ENCODE results near the gene ZNF3.
"Not testable (repeated sequence)": the region's sequence is repeated elsewhere in the genome, so short reads cannot be mapped to it uniquely, and the experiment has no call there.

ZNF3 gene

DNA sequence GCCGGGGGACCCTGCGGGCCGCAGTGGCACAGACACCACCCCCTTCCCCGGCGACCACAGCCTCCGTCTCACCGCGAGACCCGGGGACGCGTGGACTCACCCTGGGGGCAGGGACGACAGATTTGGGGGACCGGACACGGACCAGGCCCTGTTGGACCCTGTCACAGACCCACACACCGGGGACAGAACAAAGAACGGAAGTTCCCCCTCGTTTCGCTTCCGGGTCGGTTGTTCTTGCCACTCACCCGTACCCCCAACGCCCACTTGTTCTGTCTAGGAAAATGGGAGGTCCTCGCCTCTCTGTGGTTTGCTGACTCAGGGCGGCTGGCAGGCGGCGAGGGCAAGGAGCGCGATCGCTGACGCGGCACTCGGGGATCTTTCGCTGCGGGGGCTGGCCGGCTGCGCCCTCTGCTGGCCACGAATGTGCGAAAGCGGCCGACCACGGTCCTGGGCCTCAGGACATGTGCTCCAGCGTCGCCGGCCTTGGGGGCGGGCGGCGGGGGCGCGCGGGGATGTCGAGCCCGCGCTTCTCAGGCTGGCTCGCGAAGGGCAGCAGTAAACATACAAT lies at the start of gene ZNF3:
TSS of gene ZNF3 (minus strand) at position 189 of the 568 bp plus-strand sequence. CDS start 4,366 bp downstream, outside the sequence.
- peak; percentile 99 for DNase-seq

DNA sequence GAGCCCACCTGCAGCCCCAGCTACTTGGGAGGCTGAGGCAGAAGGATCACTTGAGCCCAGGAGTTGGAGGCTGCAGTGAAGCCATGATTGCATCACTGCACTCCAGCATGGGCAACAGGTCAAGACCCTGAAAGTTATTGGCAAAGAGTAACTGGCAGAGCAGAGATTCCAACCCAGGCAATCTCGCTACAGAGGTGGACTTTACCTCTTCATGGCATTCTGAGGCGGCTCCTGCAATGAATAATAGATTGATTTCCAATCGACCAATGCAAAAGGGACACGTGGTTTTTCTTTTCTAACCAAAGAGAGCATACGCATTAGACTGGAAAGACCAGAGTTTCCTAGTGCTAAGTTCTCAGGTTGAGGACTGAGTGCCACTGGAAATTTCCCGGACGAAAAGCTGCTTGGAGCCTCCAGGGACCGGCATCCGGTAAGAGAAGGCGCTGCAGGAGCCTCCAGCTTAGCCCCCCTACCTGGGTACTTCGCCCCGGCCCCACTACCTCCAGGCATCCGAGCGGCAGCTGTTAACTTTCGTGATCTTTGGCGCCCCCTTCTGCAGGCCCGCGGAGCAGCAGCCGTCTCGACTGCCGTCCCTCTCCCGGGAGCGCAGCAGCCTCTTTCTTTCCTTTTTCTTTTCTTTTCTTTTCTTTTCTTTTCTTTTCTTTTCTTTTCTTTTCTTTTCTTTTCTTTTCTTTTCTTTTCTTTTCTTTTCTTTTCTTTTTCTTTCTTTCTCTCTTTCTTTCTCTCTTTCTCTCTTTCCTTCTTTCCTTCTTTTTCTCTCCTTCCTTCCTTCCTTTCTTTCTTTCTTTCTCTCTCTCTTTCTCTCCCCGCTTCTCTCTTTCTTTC lies 49.3 kb upstream of the ZNF3 start:
- peak; percentile 77 for DNase-seq

DNA sequence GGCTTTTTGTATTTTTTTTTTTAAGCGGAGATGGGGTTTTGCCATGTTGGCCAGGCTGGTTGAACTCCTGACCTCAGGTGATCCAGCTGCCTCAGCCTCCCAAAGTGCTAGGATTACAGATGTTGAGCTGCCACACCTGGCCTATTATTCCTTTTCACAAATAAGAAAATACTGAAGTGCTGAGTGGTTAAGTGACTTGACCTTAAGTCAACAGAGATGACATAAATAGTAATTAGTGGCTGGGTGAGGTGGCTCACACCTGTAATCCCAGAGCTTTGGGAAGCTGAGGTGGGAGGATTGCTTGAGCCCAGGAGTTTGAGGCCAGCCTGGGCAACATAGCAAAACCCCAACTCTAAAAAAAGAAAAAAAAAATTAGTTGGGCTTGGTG lies 48.7 kb upstream of the ZNF3 start:
- not testable (repeated sequence) for DNase-seq

DNA sequence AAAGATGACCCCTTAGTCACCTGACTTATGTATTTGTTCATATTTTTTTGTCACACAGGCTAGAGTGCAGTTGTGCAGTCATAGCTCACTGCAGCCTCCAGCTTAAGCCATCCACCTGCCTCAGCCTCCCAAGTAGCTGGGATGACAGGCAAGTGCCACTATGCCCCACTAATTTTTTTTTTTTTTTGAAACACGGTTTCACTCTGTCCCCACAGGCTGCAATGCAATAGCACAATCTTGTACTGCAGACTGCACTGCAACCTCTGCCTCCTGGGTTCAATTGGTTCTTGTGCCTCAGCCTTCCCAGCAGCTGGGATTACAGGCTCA lies 47.1 kb upstream of the ZNF3 start:
- DNase-seq: no peak

DNA sequence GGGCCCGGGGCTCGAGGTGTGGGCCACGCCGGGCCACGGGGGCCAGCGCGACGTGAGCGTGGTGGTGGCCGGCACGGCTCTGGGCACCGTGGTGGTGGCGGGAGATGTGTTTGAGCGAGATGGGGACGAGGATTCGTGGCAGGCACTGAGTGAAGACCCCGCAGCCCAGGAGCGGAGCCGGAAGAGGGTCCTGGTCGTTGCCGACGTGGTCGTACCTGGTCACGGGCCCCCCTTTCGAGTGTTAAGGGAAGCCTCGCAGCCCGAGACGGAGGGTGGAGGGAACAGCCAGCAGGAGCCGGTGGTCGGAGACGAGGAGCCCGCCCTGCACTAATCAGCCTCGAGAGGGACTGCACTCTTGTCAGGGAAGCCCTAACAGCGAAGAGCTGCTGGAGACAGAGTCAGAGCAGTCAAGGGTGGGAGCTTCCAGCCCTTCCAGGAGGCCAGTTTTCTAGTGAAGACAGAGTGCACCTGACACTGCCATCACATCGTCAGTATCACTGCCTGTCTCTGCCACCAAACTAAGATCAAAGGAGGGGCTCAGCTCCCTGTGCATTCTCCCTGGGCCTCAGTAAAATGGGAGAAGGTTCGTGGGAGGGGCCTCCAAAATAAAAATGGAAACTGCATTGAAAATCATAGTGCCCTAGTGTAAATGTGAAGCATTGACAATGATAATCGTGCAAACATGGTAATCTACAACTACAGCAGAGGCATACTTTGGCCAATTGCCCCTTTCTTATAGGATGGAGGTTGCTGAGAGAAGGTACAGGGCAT lies 46.5 kb upstream of the ZNF3 start:
- no peak for DNase-seq

DNA sequence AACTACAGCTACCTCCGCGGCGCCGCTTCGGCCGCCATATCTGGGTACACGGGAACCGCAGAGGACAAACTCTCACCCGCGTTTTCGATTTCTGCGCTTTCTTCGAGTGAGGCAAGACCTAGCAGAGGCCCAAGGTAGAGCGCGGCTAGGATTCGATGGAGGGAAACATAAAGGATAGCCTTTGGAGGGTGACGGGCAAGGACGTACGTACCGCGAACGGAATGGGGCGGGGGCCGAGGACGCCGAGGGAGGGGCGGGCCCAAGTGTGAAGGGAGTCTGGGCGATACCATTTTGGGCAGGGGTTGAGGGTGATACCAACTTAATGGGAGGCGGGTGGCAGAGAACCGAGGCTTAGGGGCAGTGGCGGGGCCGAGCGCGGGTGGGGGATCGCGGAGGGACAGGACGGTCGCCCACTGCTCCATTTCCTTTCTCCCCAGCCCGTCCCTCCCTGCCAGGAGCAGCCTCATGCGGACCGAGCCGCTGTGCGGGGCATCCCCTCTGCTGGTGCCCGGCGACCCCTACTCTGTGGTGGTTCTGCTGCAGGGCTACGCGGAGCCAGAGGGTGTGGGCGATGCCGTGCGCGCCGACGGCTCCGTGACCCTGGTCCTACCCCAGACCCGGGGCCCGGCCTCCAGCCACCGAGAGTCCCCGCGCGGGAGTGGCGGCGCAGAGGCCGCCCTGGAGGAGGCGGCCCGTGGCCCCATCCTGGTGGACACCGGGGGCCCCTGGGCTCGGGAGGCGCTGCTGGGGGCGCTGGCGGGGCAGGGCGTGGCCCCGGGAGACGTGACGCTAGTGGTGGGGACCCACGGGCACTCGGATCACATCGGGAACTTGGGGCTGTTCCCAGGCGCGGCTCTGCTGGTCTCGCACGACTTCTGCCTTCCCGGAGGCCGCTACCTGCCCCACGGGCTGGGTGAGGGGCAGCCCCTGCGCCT lies 45.7 kb upstream of the ZNF3 start, which contains the start of gene MBLAC1:
TSS of gene MBLAC1 (plus strand) at position 37 of the 935 bp plus-strand sequence. CDS start at position 466, 429 bp downstream.
- DNase-seq: peak; percentile 93

DNA sequence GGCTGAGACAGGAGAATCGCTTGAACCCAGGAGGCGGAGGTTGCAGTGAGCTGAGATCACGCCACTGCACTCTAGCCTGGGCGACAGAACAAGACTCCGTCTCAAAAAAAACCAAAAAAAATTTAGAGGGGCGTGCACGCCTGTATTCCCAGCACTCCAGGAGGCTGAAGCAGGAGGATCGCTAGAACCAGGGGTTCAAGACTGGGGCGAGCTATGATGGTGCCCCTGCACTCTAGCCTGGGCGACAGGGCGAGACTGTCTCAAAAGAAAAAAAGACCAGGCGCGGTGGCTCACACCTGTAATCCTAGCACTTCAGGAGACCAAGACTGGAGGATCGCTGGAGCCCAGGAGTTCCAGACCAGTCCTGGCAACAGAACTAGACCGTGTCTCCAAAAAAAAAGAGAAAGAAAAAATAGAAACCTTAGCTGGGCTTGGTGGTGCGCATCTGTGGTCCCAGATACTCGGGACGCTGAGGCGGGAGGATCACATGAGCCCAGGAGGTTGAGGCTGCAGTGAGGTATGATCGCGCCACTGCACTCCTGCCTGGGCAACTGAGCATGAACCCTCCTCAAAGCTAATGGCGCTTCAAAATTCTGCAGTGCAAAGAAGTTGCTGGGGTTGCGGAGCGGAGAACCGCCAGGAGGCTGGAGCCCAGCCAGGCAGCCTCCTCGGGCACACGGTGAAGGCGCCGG lies 44.9 kb upstream of the ZNF3 start:
- peak; percentile 27 for DNase-seq

DNA sequence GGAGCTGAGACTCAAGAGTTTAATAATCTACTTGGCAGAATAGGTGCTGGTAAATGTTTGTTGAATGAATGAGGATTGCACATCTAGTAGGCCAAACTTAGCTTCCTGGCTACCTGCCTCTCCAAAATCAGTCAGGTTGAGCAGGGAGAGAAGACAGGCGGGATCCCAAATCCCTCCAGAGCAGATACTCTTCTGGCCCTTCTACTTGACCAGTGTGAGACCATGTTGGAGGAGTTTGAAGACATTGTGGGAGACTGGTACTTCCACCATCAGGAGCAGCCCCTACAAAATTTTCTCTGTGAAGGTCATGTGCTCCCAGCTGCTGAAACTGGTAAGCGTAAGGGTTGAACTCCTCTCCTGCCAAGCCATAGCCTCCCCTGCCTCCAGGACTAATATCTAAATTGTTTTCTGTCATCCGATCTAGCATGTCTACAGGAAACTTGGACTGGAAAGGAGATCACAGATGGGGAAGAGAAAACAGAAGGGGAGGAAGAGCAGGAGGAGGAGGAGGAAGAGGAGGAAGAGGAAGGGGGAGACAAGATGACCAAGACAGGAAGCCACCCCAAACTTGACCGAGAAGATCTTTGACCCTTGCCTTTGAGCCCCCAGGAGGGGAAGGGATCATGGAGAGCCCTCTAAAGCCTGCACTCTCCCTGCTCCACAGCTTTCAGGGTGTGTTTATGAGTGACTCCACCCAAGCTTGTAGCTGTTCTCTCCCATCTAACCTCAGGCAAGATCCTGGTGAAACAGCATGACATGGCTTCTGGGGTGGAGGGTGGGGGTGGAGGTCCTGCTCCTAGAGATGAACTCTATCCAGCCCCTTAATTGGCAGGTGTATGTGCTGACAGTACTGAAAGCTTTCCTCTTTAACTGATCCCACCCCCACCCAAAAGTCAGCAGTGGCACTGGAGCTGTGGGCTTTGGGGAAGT lies 43.0 kb upstream of the ZNF3 start:
- DNase-seq: no peak

DNA sequence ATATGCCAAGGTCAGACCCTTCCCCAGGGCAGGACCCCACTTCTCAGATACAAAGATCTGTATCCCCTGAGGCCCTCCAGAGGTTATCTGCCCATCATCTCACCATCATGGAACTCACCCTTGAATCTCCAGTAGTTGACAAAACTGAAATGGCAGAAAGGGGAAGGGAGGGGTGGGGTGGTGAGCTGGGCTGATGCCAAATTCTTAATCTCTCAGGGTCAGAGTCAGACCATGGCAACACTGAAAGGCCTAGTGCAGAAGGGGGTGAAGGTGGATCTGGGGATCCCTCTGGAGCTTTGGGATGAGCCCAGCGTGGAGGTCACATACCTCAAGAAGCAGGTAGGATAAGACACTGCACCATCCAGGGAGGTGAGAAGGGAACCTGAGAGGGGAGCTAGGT lies 41.0 kb upstream of the ZNF3 start:
- DNase-seq: peak; percentile 21

DNA sequence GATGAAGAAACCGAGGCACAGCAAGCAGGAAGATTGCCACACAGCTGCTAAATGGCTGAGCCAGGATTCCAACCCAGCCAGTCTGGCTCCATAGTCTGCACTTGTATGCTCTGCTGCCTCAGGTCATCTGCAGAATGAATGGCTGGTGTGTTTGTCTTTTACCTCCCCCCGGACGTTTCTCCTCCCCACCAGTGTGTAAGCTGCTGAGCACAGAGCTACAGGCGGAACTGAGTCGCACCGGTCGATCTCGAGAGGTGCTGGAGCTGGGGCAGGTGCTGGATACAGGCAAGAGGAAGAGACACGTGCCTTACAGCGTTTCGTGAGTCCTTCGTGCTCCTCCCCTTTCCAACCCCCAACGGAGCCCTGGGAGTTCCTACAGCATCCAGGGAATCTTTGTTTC lies 40.5 kb upstream of the ZNF3 start:
- peak; percentile 92 for DNase-seq

DNA sequence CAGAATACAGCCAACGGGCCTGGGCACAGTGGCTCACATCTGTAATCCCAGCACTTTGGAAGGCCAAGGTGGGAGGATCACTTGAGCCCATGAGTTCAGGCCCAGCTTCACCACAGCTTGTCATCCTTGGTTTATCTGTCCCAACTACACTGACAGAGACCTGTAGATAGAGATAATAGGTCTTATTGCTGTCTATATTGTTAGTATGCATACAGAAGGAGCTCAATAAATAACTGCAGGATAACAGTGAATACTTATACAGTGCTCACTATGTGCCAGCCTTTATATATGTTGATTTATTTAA lies 39.2 kb upstream of the ZNF3 start:
- no peak for DNase-seq

DNA sequence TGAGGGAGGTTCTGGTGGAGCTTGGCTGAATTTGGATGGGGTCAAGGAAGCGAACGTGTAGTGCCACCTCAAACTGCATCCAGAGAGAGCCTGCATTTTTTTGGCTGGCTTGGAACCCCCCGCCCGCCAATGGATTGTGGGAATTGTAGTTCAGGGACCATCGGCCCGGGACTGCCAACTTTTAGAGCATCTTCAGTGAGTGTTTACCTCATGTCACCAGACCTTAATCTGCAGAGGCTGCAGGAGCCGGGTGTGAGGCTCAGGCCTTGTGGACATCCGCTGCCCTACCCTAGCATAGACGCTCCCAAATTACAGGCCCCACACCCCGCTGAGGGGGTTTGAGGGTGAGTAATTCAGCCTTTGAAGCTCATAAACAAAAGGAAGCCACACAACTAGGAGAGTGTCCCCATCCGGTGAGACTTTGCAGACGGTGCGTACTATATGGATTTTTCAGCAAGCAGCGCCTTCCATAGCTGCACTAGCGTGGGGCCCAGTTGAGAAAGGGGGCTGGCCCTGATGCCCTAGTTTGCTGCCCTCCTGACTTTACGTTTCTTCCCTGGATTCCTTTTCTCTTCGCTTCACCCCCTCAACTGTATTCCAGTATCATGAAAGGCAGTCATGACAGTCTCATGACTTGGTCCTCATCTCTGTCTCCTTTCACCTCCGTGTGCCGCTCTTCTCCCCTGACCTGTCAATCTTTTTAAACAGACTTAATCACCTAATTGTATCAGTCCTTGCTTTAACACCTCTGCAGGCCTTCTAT lies 38.6 kb upstream of the ZNF3 start:
- DNase-seq: no peak

DNA sequence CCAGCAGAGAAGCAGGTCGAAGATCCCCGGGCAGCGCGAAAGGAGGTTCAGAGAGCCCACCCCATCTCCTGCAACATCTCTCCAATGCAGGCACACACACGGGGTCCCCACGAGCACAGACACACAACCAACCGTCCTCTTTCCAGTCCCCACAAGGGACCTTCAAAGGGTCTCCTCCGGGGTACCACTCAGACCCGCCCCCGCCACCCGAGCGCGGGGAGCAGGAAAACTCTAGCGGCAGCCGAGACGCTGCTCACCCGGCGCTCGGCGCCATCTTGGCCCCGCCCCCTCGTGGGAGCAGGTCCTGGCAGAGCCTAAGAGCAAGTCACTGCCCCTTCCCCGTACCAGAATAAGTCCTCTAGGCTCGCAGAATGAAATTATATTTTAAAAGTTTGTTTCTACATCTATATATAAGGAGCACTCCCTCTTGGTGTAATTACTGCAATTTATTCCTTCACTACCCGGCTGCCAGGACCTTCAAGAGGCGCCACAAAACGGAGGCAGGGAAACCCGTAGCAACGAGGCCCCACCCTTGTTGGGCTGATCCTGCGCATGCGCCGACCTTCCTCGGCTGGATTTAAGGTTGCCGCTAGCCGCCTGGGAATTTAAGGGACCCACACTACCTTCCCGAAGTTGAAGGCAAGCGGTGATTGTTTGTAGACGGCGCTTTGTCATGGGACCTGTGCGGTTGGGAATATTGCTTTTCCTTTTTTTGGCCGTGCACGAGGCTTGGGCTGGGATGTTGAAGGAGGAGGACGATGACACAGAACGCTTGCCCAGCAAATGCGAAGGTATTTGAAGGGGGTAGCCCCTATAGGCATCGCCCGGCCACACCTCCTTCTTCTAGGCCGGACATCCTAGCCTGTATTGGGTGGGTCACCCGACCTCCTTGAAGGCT lies 37.8 kb upstream of the ZNF3 start, which contains the start of the genes CNPY4 and TAF6:
TSS of gene CNPY4 (plus strand) at position 563 of the 898 bp plus-strand sequence. CDS start at position 674, 111 bp downstream.
TSS of gene TAF6 (minus strand) at position 287 of the 898 bp plus-strand sequence. CDS start 5,149 bp downstream, outside the sequence.
- DNase-seq: peak; percentile 96

DNA sequence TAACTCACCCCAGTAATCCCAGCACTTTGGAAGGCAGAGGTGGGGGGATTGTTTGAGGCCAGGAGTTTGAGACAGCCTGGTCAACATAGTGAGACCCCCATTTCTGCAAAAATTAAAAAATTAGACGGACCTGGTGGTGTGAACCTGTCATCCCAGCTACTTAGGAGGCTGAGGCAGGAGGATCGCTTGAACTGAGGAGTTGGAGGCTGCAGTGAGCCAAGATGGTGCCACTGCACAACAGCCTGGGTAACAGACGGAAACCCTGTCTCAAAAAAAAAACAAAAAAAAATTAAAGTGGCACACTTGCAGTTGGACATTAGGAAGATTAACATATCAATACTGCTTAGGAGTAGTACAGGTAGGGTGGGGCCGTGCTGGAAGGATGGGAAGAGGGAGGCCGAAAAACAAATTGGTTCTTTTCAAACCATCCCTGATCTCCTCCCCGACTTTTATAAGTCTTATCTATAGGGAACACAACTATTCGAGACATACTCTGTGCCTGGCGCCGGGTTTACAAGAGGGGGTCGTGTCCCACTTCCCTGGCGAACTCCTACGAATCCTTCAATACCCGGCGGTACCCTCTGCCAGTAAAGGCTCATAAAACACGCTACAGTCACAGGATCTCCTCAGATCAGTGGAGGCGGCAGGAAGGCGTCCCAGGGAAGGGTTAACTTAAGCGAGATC lies 37.0 kb upstream of the ZNF3 start:
- DNase-seq: no peak

DNA sequence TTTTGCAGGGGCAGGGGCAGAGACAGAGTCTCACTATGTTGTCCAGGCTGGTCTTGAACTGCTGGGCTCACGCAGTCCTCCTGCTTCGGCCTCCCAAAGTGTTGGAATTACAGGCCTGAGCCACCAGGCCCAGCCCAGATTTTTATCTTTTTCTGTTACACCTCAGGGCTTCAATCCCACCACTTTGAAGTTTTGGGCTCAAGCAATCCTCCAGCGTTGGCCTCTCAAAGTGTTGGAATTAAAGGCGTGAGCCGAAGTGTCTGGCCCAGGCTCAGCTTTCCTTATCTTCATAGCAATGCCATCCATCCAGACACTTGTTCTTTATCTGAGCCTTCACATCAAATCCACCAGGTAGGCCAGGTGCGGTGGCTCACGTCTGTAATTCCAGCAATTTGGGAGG lies 33.5 kb upstream of the ZNF3 start:
- no peak for DNase-seq

DNA sequence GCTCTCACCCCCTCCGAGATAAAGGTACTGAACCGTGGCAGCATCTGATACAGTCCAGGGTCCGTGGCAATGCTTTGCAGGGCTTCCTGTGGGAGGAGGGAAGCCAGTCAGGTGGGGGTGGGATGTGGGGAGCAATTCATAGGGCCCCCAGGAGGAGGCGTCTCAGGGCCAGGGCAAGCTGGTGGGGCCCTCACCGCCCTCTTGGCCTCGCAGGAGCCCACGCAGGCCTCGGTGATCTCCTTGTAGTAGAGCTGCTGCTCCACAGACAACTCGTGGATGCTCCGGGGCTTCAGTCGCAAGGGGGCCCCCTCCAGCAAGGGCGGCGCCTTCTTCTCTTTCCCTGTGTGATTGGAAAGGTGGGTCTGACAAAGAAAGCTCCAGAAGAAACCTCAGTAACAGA lies 30.4 kb upstream of the ZNF3 start:
- DNase-seq: no peak

DNA sequence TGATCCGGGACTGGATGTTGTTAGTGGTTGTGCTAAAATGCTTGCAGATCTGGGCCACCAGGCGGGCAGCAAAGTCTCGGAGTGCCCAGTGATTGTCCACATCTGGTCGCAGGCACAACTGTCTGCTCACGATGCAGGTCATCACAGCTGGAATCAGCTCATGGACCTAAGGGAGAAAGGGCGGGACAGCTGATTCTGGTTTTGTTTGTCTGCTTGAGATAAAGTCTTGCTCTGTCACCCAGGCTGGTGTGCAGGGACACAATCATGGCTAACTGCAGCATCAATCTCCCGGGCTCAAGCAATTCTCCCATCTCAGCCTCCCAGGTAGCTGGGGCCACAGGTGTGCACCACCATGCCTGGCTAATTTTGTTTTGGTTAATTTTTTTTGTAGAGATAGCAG lies 29.6 kb upstream of the ZNF3 start:
- DNase-seq: no peak

DNA sequence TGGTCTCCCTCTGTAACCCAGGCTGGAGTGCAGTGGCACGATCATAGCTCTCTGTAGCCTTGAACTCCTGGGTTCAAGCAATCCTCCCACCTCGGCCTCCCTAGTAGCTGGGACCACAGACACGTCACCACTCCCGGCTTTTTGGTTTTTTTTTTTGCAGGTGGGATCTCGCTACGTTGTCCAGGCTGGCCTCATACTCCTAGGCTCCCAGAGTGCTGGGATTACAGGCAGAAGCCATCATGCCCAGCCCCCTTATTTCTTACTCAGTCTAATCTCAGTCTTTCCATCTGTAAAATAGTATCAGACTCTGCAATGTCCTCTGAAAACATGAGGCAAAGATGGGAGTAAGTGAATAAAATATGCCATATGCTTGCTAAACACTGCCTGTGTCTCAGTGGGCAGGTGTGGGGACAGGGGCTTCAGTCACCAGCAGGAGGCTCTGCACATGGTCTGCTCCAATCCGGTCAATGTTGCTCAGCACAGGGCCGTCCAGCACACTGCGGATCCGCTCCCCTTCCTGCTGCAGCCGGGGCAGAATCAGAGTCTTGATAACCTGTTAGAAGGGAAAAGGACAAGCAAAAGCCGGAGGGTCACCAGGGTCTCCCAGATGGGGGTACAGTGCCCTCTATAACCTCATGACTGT lies 28.1 kb upstream of the ZNF3 start:
- DNase-seq: no peak

Data from NCI-H1092 (cell line).